PC-3 (cell line): ENCODE measurements around the gene EPRS1. TPM values are rescaled to one million over a fixed set of nuclear protein-coding genes. Genes with fewer than 3 reads are reported as not detected.

Source experiments
- ATAC-seq: fragments of 200-7000 bp; cut with Tn5 transposase; 2 replicates; pipeline ENCODE4 v1.9.1; 2020; ENCODE audit warnings: mild to moderate bottlenecking, moderate library complexity
- Bru-seq: library from RNA; stranded (reverse); fragments of 400-500 nt; gene quantifications from one replicate; lab custom pipeline; 2021; lab: Mats Ljungman, UMichigan
- BruChase-seq, 2 experiments: library from RNA; stranded (reverse); fragments of 400-500 nt; gene quantifications; one replicate each; lab custom pipeline; 2021; lab: Mats Ljungman, UMichigan
- BruUV-seq: library from RNA; stranded (reverse); fragments of 400-500 nt; replicated peaks from 2 replicates; lab custom pipeline; 2021; lab: Mats Ljungman, UMichigan
- CTCF ChIA-PET: fragments of 300-600 bp; sonication (Branson Sonifier 250); formaldehyde crosslinking; loops from one replicate; lab custom pipeline; 2022; ENCODE audit warnings: antibody characterized with exemption; lab: Charles Lee
- POLR2A ChIA-PET: fragments of 300-600 bp; sonication (Branson Sonifier 250); formaldehyde crosslinking; loops from one replicate; lab custom pipeline; 2022; ENCODE audit warnings: antibody characterized with exemption; ENCODE audit not compliant: unreplicated experiment; lab: Charles Lee
- DNase-seq: peaks from one replicate; pipeline ENCODE4 v3.0.0-alpha.2; 2015
- H2AFZ ChIP-seq: fragments of 300-600 bp; sonication (generic); 2 replicates; pipeline ENCODE4 v1.6.0; 2016; ENCODE audit warnings: antibody characterized with exemption, low read length
- H3F3A ChIP-seq: fragments of 300-600 bp; sonication (generic); one replicate; pipeline ENCODE4 v1.6.0; 2017; ENCODE audit warnings: antibody characterized with exemption, low read length, control low read depth, mild to moderate bottlenecking; ENCODE audit not compliant: unreplicated experiment
- H3K27ac ChIP-seq: fragments of 300-600 bp; sonication (generic); 2 replicates; pipeline ENCODE4 v1.5.1; 2016; ENCODE audit warnings: mild to moderate bottlenecking, low read length
- H3K27me3 ChIP-seq: fragments of 300-600 bp; sonication (generic); 2 replicates; pipeline ENCODE4 v1.6.1; 2016; ENCODE audit warnings: low read length, mixed read lengths
- H3K36me3 ChIP-seq: fragments of 300-600 bp; sonication (generic); 2 replicates; pipeline ENCODE4 v1.6.1; 2016; ENCODE audit warnings: low read depth, mixed run types, low read length, mixed read lengths
- H3K4me1 ChIP-seq: fragments of 300-600 bp; sonication (generic); 2 replicates; pipeline ENCODE4 v1.5.1; 2016; ENCODE audit warnings: low read length; ENCODE audit not compliant: insufficient read depth
- H3K4me2 ChIP-seq: fragments of 300-600 bp; sonication (generic); 2 replicates; pipeline ENCODE4 v1.6.0; 2016; ENCODE audit warnings: low read length
- H3K4me3 ChIP-seq: fragments of 300-600 bp; sonication (generic); 2 replicates; pipeline ENCODE4 v1.5.1; 2016; ENCODE audit warnings: mild to moderate bottlenecking, low read length, mixed read lengths
- H3K79me2 ChIP-seq: fragments of 300-600 bp; sonication (generic); 2 replicates; pipeline ENCODE4 v1.6.1; 2017; ENCODE audit warnings: low read length, mixed read lengths
- H3K9ac ChIP-seq: fragments of 300-600 bp; sonication (generic); 2 replicates; pipeline ENCODE4 v1.6.0; 2016; ENCODE audit warnings: mild to moderate bottlenecking, low read length
- H3K9me2 ChIP-seq: fragments of 300-600 bp; sonication (generic); replicated peaks from 2 replicates; pipeline ENCODE4 v1.6.1; 2016; ENCODE audit warnings: mixed run types, low read length, mixed read lengths
- H3K9me3 ChIP-seq: fragments of 300-600 bp; sonication (generic); 2 replicates; pipeline ENCODE4 v1.6.1; 2016; ENCODE audit warnings: low read length, mixed read lengths
- H4K20me1 ChIP-seq: fragments of 300-600 bp; sonication (generic); 2 replicates; pipeline ENCODE4 v1.6.1; 2016; ENCODE audit warnings: low read length, mixed read lengths
- EZH2 ChIP-seq: fragments of 300-600 bp; sonication (generic); IDR thresholded peaks from one replicate; pipeline ENCODE4 v1.6.1; 2017; ENCODE audit warnings: antibody characterized with exemption, mild to moderate bottlenecking, low read length; ENCODE audit not compliant: unreplicated experiment
- EZH2phosphoT487 ChIP-seq: fragments of 300-600 bp; sonication (generic); IDR thresholded peaks from 2 replicates; pipeline ENCODE4 v1.6.1; 2018; ENCODE audit warnings: mild to moderate bottlenecking, antibody characterized with exemption, low read length, borderline replicate concordance
- intact Hi-C: fragments of 100-400 bp; cut with micrococcal nuclease; formaldehyde crosslinking; loops from 2 replicates; pipeline ENCODE4 v1.9.0; 2023
- long read RNA-seq: library from polyadenylated mRNA; unstranded; transcript quantifications from one replicate; pipeline ENCODE4 v2.0.0, GENCODE V29; 2021; ENCODE audit not compliant: unreplicated experiment
- total RNA-seq: library from RNA; depleted of rRNA; stranded (reverse); fragments of >200 nt; gene quantifications from 2 replicates; pipeline ENCODE4 v1.2.3, GENCODE V29; 2014; rRNA removed
- TF ChIP-seq, protein P1 (sequence below): fragments of 300-600 bp; sonication (generic); conservative IDR thresholded peaks from 2 replicates; pipeline ENCODE4 v1.5.1; 2017; ENCODE audit warnings: antibody characterized with exemption, low read depth, mild to moderate bottlenecking, low read length

Gene EPRS1
- total RNA-seq (186 and 226 TPM in 2 replicates), Bru-seq, nascent RNA (percentile 97 among the genes with signal in this experiment), BruChase-seq, experiment 1, labeled RNA remaining after a 6-hour chase (percentile 94 among the genes with signal in this experiment), BruChase-seq, experiment 2, labeled RNA remaining after a 2-hour chase (percentile 96 among the genes with signal in this experiment)
- long read RNA-seq, full-length matches to known transcripts, result 57 of 893 reads
- long read RNA-seq, partial matches to known transcripts, result 767 of 893 reads
- long read RNA-seq, other reads (novel, unspliced or antisense), result 69 of 893 reads

DNA sequence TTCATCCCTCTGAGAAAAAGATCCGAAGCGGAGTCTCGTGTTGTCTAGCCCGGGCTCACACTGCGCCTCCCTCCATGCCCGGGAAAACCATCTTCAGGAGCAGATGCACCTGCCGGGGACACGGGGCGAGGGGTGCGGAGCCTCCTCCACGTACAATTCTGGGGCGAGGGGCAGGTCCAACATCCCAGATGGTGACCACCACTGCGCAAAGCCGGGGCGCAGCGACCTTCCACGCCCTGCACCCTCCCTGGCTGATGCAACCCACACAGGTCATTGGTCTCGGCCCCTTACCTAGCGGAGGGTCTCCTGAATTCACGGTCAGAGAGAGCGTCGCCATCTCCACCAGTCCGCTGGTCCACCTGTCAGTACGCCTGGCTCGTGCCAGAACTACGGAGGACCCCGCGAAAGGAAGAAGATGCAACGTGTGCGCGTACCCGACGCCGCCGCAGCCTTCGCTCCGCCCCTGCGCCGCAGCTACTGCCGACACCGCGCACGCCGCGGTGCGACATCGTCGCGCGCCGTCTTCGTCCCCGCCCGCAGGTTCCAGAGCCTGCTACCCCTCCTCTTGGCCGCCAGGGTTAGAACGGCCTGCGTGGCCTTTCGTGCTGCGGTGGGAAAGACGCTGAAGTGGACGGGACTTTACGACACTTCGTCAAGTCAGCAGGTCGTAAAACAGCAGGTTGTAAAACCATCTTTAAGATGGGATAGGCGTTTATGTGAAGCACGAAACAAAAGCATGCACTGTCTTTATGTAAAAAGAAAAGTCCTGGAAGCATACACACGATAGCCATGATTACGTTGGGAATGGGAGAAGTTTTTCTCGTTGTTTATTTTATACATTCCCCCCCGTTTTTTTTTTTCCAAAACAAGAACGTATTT lies at the start of gene EPRS1:
TSS of gene EPRS1 (minus strand) at position 454 of the 879 bp plus-strand sequence. CDS start at position 337, 117 bp downstream.
- peak; percentile 96 for ATAC-seq
- intact Hi-C loops, result loop anchor here (1.0 kb wide), 2 partner anchors 43 to 48 kb away; partner anchors contain the start of genes BPNT1 and IARS2
- TF ChIP-seq, protein P1, sequence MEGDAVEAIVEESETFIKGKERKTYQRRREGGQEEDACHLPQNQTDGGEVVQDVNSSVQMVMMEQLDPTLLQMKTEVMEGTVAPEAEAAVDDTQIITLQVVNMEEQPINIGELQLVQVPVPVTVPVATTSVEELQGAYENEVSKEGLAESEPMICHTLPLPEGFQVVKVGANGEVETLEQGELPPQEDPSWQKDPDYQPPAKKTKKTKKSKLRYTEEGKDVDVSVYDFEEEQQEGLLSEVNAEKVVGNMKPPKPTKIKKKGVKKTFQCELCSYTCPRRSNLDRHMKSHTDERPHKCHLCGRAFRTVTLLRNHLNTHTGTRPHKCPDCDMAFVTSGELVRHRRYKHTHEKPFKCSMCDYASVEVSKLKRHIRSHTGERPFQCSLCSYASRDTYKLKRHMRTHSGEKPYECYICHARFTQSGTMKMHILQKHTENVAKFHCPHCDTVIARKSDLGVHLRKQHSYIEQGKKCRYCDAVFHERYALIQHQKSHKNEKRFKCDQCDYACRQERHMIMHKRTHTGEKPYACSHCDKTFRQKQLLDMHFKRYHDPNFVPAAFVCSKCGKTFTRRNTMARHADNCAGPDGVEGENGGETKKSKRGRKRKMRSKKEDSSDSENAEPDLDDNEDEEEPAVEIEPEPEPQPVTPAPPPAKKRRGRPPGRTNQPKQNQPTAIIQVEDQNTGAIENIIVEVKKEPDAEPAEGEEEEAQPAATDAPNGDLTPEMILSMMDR, result peak; percentile 58
- TF ChIP-seq EZH2 (no peak), EZH2phosphoT487 (no peak)
- Histone ChIP-seq H3K9me2 (no peaks in the 10 kb centered on the region), H3K27me3 (no peaks in the 10 kb centered on the region), H2AFZ (peak within 1 kb of the TSS; percentile 89), H3K9ac (peak within 1 kb of the TSS; percentile 76), H4K20me1 (peaks cover 13% of the 10 kb centered on the region; the same call in 1 of the 2 replicates), H3K4me3 (peak within 1 kb of the TSS; percentile 81), H3F3A (no peaks in the 10 kb centered on the region), H3K4me2 (peak within 1 kb of the TSS; percentile 79), H3K27ac (peak within 1 kb of the TSS; percentile 62), H3K9me3 (no peaks in the 10 kb centered on the region), H3K4me1 (peaks cover 20% of the 10 kb centered on the region), H3K79me2 (peaks cover 49% of the 10 kb centered on the region), H3K36me3 (peaks cover 3% of the 10 kb centered on the region; the same call in 1 of the 2 replicates)
- CTCF ChIA-PET, result no interaction called here
- peak; percentile 100 for DNase-seq
- POLR2A ChIA-PET, result interaction anchor here (0.6 kb wide), 1 partner anchor 170 kb away, joined by 3 read pairs; no protein-coding TSS in a partner anchor
- TSS peak; percentile 60 for BruUV-seq

DNA sequence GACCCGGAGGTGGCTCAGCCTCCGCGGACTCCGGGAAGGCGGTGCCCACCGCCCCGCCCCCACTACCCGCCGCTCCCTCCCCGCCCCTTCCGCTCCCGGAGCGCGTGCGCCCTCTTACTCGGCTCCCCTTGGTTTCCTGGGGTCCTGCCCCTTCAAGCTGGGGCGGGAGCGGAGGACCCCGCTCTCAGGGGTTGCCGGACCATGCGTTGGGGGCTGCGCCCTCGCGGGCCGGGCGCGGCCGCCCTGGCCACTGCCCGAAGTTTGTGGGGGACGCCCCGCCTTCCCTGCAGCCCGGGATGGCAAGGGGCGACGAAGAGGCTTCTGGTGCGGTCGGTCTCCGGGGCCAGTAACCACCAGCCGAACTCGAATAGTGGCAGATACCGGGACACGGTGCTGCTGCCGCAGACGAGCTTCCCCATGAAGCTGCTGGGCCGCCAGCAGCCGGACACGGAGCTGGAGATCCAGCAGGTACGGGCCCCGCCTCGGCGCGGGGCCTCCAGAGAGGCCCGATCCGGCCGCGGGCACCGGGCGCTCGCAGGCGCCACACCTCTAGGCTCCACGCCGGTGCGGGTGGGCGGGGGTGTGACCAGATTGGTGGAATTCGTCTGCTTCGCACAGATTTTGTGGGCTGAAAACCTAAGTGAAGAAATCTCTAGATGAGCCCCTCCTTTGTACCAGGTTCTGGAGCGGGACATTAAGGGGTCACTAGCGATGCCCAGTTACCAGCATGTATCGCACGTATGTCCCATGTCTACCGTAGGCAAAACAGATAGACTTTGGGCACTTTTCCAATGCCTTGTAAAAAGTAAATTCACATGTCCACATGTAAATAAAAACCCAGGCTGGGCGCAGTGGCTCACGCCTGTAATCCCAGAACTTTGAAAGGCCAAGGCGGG lies 48.0 kb upstream of the EPRS1 start, which contains the start of gene IARS2:
TSS of gene IARS2 (plus strand) at position 117 of the 896 bp plus-strand sequence. CDS start at position 202, 85 bp downstream.
- Histone ChIP-seq H3K36me3 (peaks cover 11% of the 10 kb centered on the region; the same call in 1 of the 2 replicates), H2AFZ (peak within 1 kb of the TSS; percentile 96), H3K9ac (peak within 1 kb of the TSS; percentile 96), H3K27ac (peak within 1 kb of the TSS; percentile 69), H3K27me3 (no peaks in the 10 kb centered on the region), H3K79me2 (peaks cover 29% of the 10 kb centered on the region), H3K9me2 (no peaks in the 10 kb centered on the region), H3K4me2 (peak within 1 kb of the TSS; percentile 91), H3F3A (no peaks in the 10 kb centered on the region), H3K9me3 (no peaks in the 10 kb centered on the region), H3K4me3 (peak within 1 kb of the TSS; percentile 91), H4K20me1 (no peaks in the 10 kb centered on the region), H3K4me1 (peaks cover 17% of the 10 kb centered on the region)
- no TSS peak for BruUV-seq
- ATAC-seq (peak; percentile 71), DNase-seq (peak; percentile 94)
- ChIA-PET POLR2A (interaction anchor here (0.7 kb wide), 1 partner anchor 27 kb away, joined by 14 read pairs; no protein-coding TSS in a partner anchor), CTCF (interaction anchor here (0.5 kb wide), 1 partner anchor 1344 kb away, joined by 3 read pairs; no protein-coding TSS in a partner anchor)
- TF ChIP-seq EZH2 (no peak), EZH2phosphoT487 (no peak)
- TF ChIP-seq, protein P1, result no peak
- intact Hi-C loops, result loop anchor here (1.0 to 5.0 kb wide), 2 partner anchors 48 to 102 kb away; partner anchors contain the start of gene EPRS1
